BE2C (cell line): ENCODE results near the gene POU3F1.

Experiments
- DNase-seq: peaks from one replicate; pipeline ENCODE4 v3.0.0-alpha.2; 2020
- H3K27me3 ChIP-seq: fragments of 250-450 bp; sonication (Bioruptor Pico); 2 replicates; pipeline ENCODE4 v1.5.1; 2020; ENCODE audit warnings: mild to moderate bottlenecking
- H3K36me3 ChIP-seq: fragments of 250-450 bp; sonication (Bioruptor Pico); 2 replicates; pipeline ENCODE4 v1.5.1; 2020; ENCODE audit warnings: mild to moderate bottlenecking
- H3K4me1 ChIP-seq: fragments of 250-450 bp; sonication (Bioruptor Pico); 2 replicates; pipeline ENCODE4 v1.5.1; 2020
- H3K4me3 ChIP-seq: 2 replicates; pipeline ENCODE4 v1.5.1; 2011; ENCODE audit warnings: low read depth, low read length
- H3K9me3 ChIP-seq: fragments of 250-450 bp; sonication (Bioruptor Pico); 2 replicates; pipeline ENCODE4 v1.5.1; 2020
- CTCF ChIP-seq: IDR thresholded peaks from 2 replicates; pipeline ENCODE4 v1.5.1; 2012; ENCODE audit warnings: mild to moderate bottlenecking, low read depth, low read length

The POU3F1 gene

GRCh38 chr1:38076455-38076854 is 29.9 kb upstream of the POU3F1 start:
- no peak overlapping the region for H3K4me3 ChIP-seq
- no peak for TF ChIP-seq CTCF
- no peaks in the 10 kb centered on the region for H3K36me3 ChIP-seq
- H3K27me3 ChIP-seq, result no peaks in the 10 kb centered on the region
- H3K9me3 ChIP-seq, result no peaks in the 10 kb centered on the region
- H3K4me1 ChIP-seq, result peaks cover 4% of the 10 kb centered on the region
- DNase-seq, result peak; percentile 41

GRCh38 chr1:38076038-38076437 is 29.4 kb upstream of the POU3F1 start:
- H3K9me3 ChIP-seq, result no peaks in the 10 kb centered on the region
- peaks cover 4% of the 10 kb centered on the region for H3K4me1 ChIP-seq
- H3K27me3 ChIP-seq, result no peaks in the 10 kb centered on the region
- DNase-seq, result no peak
- no peak for TF ChIP-seq CTCF
- no peaks in the 10 kb centered on the region for H3K36me3 ChIP-seq
- H3K4me3 ChIP-seq, result no peak overlapping the region

- Histone ChIP-seq H3K4me1 (peaks cover 4% of the 10 kb centered on the region), H3K9me3 (no peaks in the 10 kb centered on the region), H3K27me3 (no peaks in the 10 kb centered on the region), H3K4me3 (no peak overlapping the region), H3K36me3 (no peaks in the 10 kb centered on the region)
- no peak for DNase-seq
- TF ChIP-seq CTCF, result no peak
Measured at GRCh38 chr1:38075191-38075590, 28.6 kb upstream of the POU3F1 start.

- no peak overlapping the region for H3K4me3 ChIP-seq
- no peak for TF ChIP-seq CTCF
- H3K4me1 ChIP-seq, result peaks cover 4% of the 10 kb centered on the region
- no peaks in the 10 kb centered on the region for H3K27me3 ChIP-seq
- H3K9me3 ChIP-seq, result no peaks in the 10 kb centered on the region
- no peak for DNase-seq
- no peaks in the 10 kb centered on the region for H3K36me3 ChIP-seq
Measured at GRCh38 chr1:38074302-38074677, 27.7 kb upstream of the POU3F1 start.

- no peak for TF ChIP-seq CTCF
- Histone ChIP-seq H3K36me3 (no peaks in the 10 kb centered on the region), H3K9me3 (no peaks in the 10 kb centered on the region), H3K4me3 (no peak overlapping the region), H3K4me1 (peaks cover 4% of the 10 kb centered on the region), H3K27me3 (no peaks in the 10 kb centered on the region)
- no peak for DNase-seq
Measured at GRCh38 chr1:38073534-38074301, 27.1 kb upstream of the POU3F1 start.

GRCh38 chr1:38072858-38073257 is 26.3 kb upstream of the POU3F1 start:
- Histone ChIP-seq H3K4me3 (no peak overlapping the region), H3K27me3 (no peaks in the 10 kb centered on the region), H3K4me1 (peaks cover 4% of the 10 kb centered on the region), H3K36me3 (no peaks in the 10 kb centered on the region), H3K9me3 (no peaks in the 10 kb centered on the region)
- no peak for DNase-seq
- TF ChIP-seq CTCF, result no peak
